ENCODE measurements around the gene CTDNEP1.
A peak's percentile ranks its signal among the peaks of the same experiment; 100 is the strongest.

Gene CTDNEP1

GRCh38 chr17:7251661-7252175 lies at the start of gene CTDNEP1:
Gene CTDNEP1, minus strand, starts transcription at chr17:7251734. Its CDS starts 438 bp downstream, at chr17:7251296.
- peak; percentile 97 to 99 (median 99) for DNase-seq (ENCODE audit: low read depth in 3 of 3)

GRCh38 chr17:7296189-7296861 lies 44.8 kb upstream of the CTDNEP1 start:
- peak in 1 of 3 experiments; percentile 44 for DNase-seq (ENCODE audit: low read depth in 3 of 3)

- no peak for DNase-seq (ENCODE audit: low read depth in 3 of 3)
Observed at GRCh38 chr17:7295230-7296180, 44.0 kb upstream of the CTDNEP1 start.

DNA sequence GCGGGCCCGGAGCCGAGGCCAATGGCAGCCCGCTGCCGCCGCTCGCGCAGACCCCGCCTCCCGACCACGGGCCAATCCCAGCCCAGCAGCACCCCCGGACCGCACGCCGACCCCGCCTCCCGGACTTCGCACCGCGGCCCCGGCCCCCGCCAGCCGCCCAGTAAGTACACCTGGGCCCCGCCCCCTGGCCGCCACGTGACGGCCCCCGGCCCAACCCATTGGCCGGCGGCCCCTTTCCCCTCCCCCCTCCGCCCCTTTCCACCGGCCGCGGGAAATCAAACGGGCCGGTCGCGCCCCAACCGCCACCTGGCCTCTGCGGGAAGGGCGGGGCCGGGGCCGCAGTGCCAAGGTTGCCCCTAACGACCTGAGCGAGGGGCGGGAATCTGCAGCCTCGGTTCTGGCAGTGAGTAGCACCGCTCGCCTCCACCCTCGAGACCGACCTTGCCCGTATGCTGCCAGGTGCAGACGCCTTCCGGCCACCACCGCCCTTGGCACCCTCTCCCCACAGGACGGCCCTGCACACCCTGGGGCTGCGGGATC lies 43.1 kb upstream of the CTDNEP1 start, which contains the start of gene YBX2:
YBX2 (minus strand) TSS at position 26 of the 540 bp plus-strand sequence. CDS start 139 bp downstream, outside the sequence.
- peak in 2 of 3 experiments; percentile 60 to 66 for DNase-seq (ENCODE audit: low read depth in 3 of 3)

DNA sequence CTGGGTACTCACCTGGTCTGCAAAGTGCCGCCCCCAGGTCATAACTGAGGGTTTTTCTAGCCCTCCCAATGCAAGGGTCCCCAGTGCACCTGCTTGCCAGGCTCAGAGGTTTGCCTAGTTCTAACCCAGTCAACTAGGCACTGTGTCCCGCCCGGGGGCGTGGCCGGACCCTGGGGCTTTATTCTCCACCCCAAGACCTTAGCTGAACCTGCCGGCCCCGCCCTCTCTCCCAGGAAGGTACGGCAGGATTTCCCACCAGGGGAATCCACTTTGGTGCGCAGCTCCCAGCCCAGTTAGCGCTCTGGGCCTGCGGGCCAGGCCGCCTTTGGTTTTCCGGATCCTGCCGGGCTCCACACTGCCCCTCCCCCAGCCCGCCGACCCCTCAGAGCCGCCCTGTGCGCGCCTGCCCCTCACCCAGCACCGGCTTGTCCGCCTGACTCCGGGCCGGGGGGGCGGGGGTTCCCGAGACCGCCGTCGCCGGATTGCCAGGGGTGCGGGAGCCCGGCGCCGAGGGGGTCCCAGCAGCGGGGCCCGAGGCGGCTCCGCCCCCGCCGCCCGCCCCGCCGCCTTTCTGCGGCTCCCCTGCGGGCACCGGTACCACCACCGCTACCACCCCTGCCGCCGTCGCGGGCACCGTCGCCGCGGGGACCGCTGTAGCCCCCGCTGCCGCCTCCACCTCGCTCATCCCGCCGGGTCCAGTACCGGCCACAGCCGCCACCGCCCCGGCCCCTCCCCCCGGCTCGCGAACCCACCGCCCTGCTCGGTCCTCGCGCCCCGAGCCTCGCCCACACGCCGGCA lies 42.5 kb upstream of the CTDNEP1 start:
- DNase-seq (ENCODE audit: low read depth in 3 of 3) = no peak

DNA sequence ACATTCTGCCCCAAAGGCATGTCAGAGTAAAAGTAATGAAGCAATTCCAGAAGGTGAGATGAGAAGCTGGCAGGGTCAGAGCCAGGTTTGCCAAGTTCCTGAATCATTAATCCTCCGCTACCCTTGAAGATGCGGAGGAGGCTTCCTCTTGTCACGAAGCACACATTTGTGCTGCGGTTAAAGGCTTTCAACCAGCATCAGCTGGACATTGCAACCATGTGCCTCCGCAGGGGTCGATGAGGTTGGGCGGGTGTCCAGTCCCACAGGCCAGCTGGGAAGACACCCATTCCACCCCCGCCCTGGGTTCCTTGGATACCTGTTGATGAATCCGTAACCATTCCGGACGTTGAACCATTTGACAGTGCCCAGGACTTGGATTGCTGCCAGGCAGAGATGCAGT lies 41.6 kb upstream of the CTDNEP1 start:
- DNase-seq (ENCODE audit: low read depth in 3 of 3) = no peak

DNA sequence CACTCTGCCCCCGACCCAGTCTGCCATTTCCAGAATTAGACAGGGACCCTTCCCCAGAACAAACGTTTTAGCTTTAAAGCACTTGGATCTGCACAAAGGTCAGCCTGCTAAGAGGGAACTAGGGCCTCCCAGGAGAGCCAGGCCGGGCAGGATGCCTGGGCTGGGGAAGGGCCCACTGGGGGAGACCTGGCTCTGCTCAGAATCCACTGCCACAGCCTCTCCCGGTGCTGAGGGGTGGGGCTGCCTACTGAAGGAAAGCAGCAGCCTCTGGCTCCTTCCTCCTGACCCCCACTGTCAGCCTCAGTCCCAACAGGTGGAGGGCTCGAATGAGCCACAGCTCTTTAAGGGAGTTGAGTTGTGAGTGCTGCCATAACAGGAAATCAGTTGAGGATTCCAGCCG lies 41.2 kb upstream of the CTDNEP1 start:
- DNase-seq (ENCODE audit: low read depth in 3 of 3) = no peak

- no peak for DNase-seq (ENCODE audit: low read depth in 3 of 3)
Observed at GRCh38 chr17:7292194-7292593, 40.7 kb upstream of the CTDNEP1 start.

GRCh38 chr17:7290685-7291084 lies 39.2 kb upstream of the CTDNEP1 start:
- no peak for DNase-seq (ENCODE audit: low read depth in 3 of 3)

DNA sequence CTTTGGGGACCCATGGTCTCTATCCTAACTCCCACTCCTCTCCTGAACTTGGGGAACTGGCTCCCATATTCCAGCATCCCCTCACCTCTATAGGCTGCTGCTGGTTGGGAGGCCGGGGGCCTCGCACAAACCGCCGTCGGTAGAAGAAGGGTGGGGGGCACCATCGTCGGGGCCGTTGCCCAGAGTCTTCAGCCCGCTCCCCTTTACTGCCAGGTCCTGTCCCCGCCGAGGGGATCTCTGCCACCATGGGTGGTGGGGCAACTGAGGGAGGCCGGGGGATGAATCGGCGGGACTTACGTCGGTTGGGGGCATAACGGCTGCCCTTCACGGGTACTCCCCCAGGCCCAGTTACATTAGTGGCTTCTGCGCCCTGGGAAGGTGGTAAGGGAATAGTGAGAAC lies 38.6 kb upstream of the CTDNEP1 start:
- DNase-seq (ENCODE audit: low read depth in 3 of 3) = no peak

DNA sequence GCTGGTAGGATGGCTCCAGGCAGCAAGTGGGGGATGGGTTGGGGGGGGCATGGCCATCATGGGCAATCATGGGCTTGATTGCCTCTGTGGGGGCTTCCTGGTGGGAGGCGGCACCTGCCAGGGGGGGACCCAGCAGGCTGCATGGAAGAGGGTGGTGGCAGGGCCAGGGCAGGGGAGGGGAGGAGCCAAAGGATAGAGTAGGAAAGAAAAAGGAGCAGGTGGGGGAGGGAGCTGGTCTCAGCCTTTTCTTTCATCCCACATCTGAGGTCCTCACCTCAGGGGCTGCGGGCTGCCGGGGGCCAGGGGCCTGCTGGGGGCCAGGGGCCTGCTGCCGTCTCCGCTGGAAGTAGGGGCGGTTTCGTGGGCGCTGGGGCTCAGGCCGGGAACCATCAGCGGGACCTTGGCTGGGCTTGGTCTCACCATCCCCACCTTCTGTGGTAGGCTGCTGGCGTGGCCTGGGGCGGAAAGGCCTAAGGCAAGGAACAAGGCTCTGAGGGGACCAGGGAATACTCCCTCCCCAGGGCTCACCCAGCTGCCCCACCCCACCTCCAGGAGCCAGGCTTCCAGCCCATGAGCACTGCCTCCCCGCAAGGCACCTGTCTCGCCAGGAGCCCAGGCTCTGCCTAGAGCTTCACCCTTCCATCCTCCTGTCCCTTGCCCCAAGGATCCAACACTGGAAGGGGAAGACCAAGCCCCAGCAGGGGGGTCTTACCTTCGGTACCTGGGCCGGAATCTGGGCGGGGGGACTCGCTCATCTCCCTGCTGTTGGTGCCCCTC lies 37.9 kb upstream of the CTDNEP1 start:
- DNase-seq (ENCODE audit: low read depth in 3 of 3) = no peak

- no peak for DNase-seq (ENCODE audit: low read depth in 3 of 3)
Observed at GRCh38 chr17:7285679-7286078, 34.1 kb upstream of the CTDNEP1 start.

- DNase-seq (ENCODE audit: low read depth in 3 of 3) = no peak
Observed at GRCh38 chr17:7284911-7285310, 33.4 kb upstream of the CTDNEP1 start.

- no peak for DNase-seq (ENCODE audit: low read depth in 3 of 3)
Observed at GRCh38 chr17:7283471-7284216, 32.1 kb upstream of the CTDNEP1 start.

- no peak for DNase-seq (ENCODE audit: low read depth in 3 of 3)
Observed at GRCh38 chr17:7282752-7283321, 31.3 kb upstream of the CTDNEP1 start.

DNA sequence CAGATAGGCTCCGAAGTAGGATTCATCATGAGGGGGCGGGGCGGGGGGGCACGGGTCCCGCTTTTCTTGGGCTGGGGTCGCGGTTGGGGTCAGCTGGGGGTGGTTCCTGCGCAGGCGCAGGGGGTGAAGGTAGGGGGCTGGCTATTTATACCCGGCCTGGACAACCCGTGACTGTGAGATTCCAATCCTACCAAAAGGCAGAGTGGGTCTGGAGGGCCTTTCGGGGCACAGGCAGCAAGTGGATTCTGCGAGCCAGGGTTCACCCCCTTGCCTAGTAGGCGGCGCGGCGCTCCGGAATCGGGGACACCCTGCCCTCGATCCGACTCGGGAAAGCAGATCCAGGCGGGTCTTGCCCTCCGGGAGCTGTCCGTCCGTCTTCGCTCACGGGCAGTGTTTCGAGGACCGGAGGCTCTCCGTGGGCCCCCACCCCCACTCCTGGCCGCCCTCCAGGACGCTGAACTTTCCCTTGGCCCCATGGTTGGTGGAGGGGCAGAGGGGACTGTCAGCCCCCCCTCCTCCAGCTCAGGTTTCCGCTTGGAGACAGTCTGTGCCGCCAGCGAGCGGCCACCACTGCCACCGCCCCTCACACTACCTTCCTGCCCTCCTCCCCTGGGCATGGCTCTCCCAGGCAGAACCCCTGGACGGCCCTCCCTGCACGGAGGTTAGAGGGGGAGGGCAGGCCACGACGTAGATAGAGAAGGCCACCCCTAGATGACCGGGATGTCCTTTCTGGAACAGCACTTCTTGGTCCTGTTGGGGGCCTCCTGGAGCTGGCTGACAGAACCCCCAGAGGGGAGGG lies 30.6 kb upstream of the CTDNEP1 start:
- no peak for DNase-seq (ENCODE audit: low read depth in 3 of 3)

DNA sequence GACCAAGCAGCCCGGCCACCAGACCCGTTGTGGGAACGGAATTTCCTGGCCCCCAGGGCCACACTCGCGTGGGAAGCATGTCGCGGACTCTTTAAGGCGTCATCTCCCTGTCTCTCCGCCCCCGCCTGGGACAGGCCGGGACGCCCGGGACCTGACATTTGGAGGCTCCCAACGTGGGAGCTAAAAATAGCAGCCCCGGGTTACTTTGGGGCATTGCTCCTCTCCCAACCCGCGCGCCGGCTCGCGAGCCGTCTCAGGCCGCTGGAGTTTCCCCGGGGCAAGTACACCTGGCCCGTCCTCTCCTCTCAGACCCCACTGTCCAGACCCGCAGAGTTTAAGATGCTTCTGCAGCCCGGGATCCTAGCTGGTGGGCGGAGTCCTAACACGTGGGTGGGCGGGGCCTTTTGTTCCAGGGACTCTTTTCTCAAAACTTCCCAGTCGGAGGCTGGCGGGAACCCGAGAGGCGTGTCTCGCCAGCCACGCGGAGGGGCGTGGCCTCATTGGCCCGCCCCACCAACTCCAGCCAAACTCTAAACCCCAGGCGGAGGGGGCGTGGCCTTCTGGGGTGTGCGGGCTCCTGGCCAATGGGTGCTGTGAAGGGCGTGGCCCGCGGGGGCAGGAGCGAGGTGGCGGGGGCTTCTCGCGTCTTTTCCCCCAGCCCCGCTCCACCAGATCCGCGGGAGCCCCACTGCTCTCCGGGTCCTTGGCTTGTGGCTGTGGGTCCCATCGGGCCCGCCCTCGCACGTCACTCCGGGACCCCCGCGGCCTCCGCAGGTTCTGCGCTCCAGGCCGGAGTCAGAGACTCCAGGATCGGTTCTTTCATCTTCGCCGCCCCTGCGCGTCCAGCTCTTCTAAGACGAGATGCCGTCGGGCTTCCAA lies 29.8 kb upstream of the CTDNEP1 start, which contains the start of gene SLC2A4:
SLC2A4 (plus strand) TSS at position 645 of the 879 bp plus-strand sequence; CDS start at position 862, 217 bp downstream.
- peak; percentile 81 to 85 (median 82) for DNase-seq (ENCODE audit: low read depth in 3 of 3)

All from stimulated activated CD4-positive, alpha-beta T cell treated with anti-CD3 and anti-CD28 coated beads, TNF-alpha, amount 100 ng/mL, for 4 hours (primary cell).